AG04450 (cell line): Measurements from ENCODE around the gene VIPR2. TPM values are rescaled to one million over a fixed set of nuclear protein-coding genes. Genes with fewer than 3 reads are reported as not detected.

Experiments
- CTCF ChIA-PET: fragments of 300-600, 350-600 bp; formaldehyde crosslinking; extraction: SDS; loops from one replicate; lab custom pipeline; 2022; ENCODE audit warnings: antibody characterized with exemption, inconsistent platforms; lab: Charles Lee
- POLR2A ChIA-PET: fragments of 350-600 bp; formaldehyde crosslinking; extraction: SDS; loops from one replicate; lab custom pipeline; 2021; ENCODE audit warnings: antibody characterized with exemption, inconsistent platforms; lab: Yijun Ruan, JAX
- DNase-seq: peaks from one replicate; pipeline ENCODE4 v3.0.0-alpha.2; 2011; ENCODE audit warnings: low read depth, low spot score
- H3K27ac ChIP-seq: one replicate; pipeline ENCODE4 v1.5.1; 2012; ENCODE audit warnings: low read depth, low read length, control low read depth
- H3K27me3 ChIP-seq: one replicate; pipeline ENCODE4 v1.6.0; 2012; ENCODE audit warnings: low read length; ENCODE audit not compliant: control insufficient read depth, insufficient read depth
- H3K4me3 ChIP-seq: 2 replicates; pipeline ENCODE4 v1.5.1; 2011; ENCODE audit warnings: mild to moderate bottlenecking, low read depth, low read length, control low read depth
- H3K9me3 ChIP-seq: 2 replicates; pipeline ENCODE4 v1.5.1; 2012; ENCODE audit warnings: low read length; ENCODE audit not compliant: control insufficient read depth, insufficient read depth
- polyA plus RNA-seq: library from polyadenylated mRNA; depleted of rRNA; stranded (reverse); fragments of >200 nt; gene quantifications from 2 replicates; pipeline ENCODE4 v1.2.3, GENCODE V29; 2011
- TF ChIP-seq, protein P1 (sequence below): IDR thresholded peaks from 2 replicates; pipeline ENCODE4 v1.5.1; 2011; ENCODE audit warnings: low read depth, low read length, control low read depth, inconsistent platforms

The VIPR2 gene
- polyA plus RNA-seq, 1 experiment = not detected

DNA sequence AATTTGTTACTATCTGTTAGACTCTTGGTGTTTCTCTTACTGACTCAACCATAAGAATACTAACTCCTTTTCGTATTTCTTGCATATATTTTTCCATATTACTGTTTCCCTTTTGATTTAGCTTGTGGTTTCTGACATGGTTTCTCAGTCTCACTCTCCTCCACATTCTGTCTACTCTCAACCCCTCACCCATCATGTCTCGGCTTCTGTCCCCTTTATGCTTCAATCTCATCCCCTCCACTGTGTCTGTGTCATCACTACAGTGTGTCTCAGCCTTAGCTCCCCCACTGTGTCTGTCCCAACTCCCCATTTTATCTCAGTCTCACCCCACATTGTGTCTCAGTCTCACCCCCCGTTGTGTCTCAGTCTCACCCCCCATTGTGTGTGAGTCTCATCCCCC, 126.9 kb downstream of the VIPR2 start:
- CTCF ChIA-PET = no interaction called here

GRCh38 chr7:159017210-159017609, 127.5 kb downstream of the VIPR2 start:
- ChIA-PET CTCF (no interaction called here), POLR2A (no interaction called here)
- Histone ChIP-seq H3K9me3 (peaks cover 66% of the 10 kb centered on the region), H3K27ac (no peak overlapping the region), H3K4me3 (no peak overlapping the region), H3K27me3 (no peaks in the 10 kb centered on the region)
- no peak for DNase-seq
- TF ChIP-seq, protein P1, sequence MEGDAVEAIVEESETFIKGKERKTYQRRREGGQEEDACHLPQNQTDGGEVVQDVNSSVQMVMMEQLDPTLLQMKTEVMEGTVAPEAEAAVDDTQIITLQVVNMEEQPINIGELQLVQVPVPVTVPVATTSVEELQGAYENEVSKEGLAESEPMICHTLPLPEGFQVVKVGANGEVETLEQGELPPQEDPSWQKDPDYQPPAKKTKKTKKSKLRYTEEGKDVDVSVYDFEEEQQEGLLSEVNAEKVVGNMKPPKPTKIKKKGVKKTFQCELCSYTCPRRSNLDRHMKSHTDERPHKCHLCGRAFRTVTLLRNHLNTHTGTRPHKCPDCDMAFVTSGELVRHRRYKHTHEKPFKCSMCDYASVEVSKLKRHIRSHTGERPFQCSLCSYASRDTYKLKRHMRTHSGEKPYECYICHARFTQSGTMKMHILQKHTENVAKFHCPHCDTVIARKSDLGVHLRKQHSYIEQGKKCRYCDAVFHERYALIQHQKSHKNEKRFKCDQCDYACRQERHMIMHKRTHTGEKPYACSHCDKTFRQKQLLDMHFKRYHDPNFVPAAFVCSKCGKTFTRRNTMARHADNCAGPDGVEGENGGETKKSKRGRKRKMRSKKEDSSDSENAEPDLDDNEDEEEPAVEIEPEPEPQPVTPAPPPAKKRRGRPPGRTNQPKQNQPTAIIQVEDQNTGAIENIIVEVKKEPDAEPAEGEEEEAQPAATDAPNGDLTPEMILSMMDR = no peak

More for the DNA sequence above, 126.9 kb downstream of the VIPR2 start:
- TF ChIP-seq, protein P1 = no peak
- POLR2A ChIA-PET = no interaction called here
- Histone ChIP-seq H3K27ac (no peak overlapping the region), H3K9me3 (peaks cover 69% of the 10 kb centered on the region), H3K27me3 (no peaks in the 10 kb centered on the region), H3K4me3 (no peak overlapping the region)
- no peak for DNase-seq

DNA sequence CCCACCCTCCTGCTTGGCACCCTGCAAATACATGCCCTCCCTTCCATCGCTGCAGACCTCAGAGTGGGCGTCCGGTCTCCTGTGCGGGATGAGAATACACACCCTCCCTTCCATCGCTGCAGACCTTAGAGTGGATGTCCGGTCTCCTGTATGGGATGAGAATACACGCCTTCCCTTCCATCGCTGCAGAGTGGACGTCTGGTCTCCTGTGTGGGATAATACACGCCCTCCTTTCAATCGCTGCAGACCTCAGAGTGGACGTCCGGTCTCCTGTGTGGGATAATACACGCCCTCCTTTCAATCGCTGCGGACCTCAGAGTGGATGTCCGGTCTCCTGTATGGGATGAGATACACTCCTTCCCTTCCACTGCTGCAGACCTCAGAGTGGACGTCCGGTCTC, 128.1 kb downstream of the VIPR2 start:
- TF ChIP-seq, protein P1 = no peak
- H3K4me3 ChIP-seq = no peak overlapping the region
- ChIA-PET CTCF (no interaction called here), POLR2A (no interaction called here)
- peaks cover 64% of the 10 kb centered on the region for H3K9me3 ChIP-seq
- no peak overlapping the region for H3K27ac ChIP-seq
- no peak for DNase-seq
- no peaks in the 10 kb centered on the region for H3K27me3 ChIP-seq

GRCh38 chr7:159015454-159016410, 128.9 kb downstream of the VIPR2 start:
- no peak overlapping the region for H3K4me3 ChIP-seq
- ChIA-PET POLR2A (no interaction called here), CTCF (no interaction called here)
- no peak overlapping the region for H3K27ac ChIP-seq
- peaks cover 58% of the 10 kb centered on the region for H3K9me3 ChIP-seq
- TF ChIP-seq, protein P1 = no peak
- H3K27me3 ChIP-seq = no peaks in the 10 kb centered on the region
- DNase-seq = no peak

GRCh38 chr7:159015081-159015453, 129.6 kb downstream of the VIPR2 start:
- TF ChIP-seq, protein P1 = no peak
- no peak for DNase-seq
- POLR2A ChIA-PET = no interaction called here
- Histone ChIP-seq H3K4me3 (no peak overlapping the region), H3K27ac (no peak overlapping the region), H3K27me3 (no peaks in the 10 kb centered on the region), H3K9me3 (peaks cover 58% of the 10 kb centered on the region)
- CTCF ChIA-PET = no interaction called here
